HEK293 (cell line): ENCODE data around the gene IRAK2.
A peak's percentile ranks its signal among the peaks of the same experiment; 100 is the strongest.

Source experiments
- AEBP2 ChIP-seq: fragments of 450-650 bp; formaldehyde crosslinking; IDR thresholded peaks from 2 replicates; pipeline ENCODE4 v1.5.1; 2016; ENCODE audit warnings: missing biosample characterization, missing genetic modification characterization, borderline replicate concordance
- ATF2 ChIP-seq: fragments of 450-650 bp; formaldehyde crosslinking; IDR thresholded peaks from 2 replicates; pipeline ENCODE4 v1.5.1; 2016; ENCODE audit warnings: missing biosample characterization, missing genetic modification characterization, low read depth
- GLIS1 ChIP-seq: fragments of 450-650 bp; formaldehyde crosslinking; IDR thresholded peaks from 2 replicates; pipeline ENCODE4 v1.5.1; 2016; ENCODE audit warnings: missing biosample characterization, missing genetic modification characterization
- GLIS2 ChIP-seq: fragments of 450-650 bp; formaldehyde crosslinking; IDR thresholded peaks from 2 replicates; pipeline ENCODE4 v1.5.1; 2016; ENCODE audit warnings: missing biosample characterization, missing genetic modification characterization
- KLF10 ChIP-seq: fragments of 450-650 bp; IDR thresholded peaks from 2 replicates; pipeline ENCODE4 v1.5.1; 2018; ENCODE audit warnings: missing biosample characterization, mild to moderate bottlenecking, missing genetic modification characterization
- OVOL3 ChIP-seq: fragments of 450-650 bp; formaldehyde crosslinking; IDR thresholded peaks from 2 replicates; pipeline ENCODE4 v1.5.1; 2016; ENCODE audit warnings: missing biosample characterization, missing genetic modification characterization
- PRDM10 ChIP-seq: fragments of 450-650 bp; formaldehyde crosslinking; IDR thresholded peaks from 2 replicates; pipeline ENCODE4 v1.5.1; 2016; ENCODE audit warnings: missing biosample characterization, missing genetic modification characterization
- RBAK ChIP-seq: fragments of 450-650 bp; formaldehyde crosslinking; IDR thresholded peaks from 2 replicates; pipeline ENCODE4 v1.5.1; 2016; ENCODE audit warnings: missing biosample characterization, missing genetic modification characterization
- ZNF132 ChIP-seq: fragments of 450-650 bp; formaldehyde crosslinking; IDR thresholded peaks from 2 replicates; pipeline ENCODE4 v1.5.1; 2017; ENCODE audit warnings: missing biosample characterization, missing genetic modification characterization, borderline replicate concordance
- ZNF148 ChIP-seq: fragments of 450-650 bp; formaldehyde crosslinking; IDR thresholded peaks from 2 replicates; pipeline ENCODE4 v1.5.0; 2017; ENCODE audit warnings: missing biosample characterization, missing genetic modification characterization, borderline replicate concordance
- ZNF26 ChIP-seq: fragments of 450-650 bp; formaldehyde crosslinking; IDR thresholded peaks from 2 replicates; pipeline ENCODE4 v1.5.1; 2016; ENCODE audit warnings: missing biosample characterization, missing genetic modification characterization
- ZNF280D ChIP-seq: fragments of 450-650 bp; formaldehyde crosslinking; IDR thresholded peaks from 2 replicates; pipeline ENCODE4 v1.5.1; 2016; ENCODE audit warnings: missing biosample characterization, missing genetic modification characterization
- ZNF292 ChIP-seq: fragments of 450-650 bp; formaldehyde crosslinking; IDR thresholded peaks from 2 replicates; pipeline ENCODE4 v1.5.1; 2016; ENCODE audit warnings: low read depth, missing biosample characterization, missing genetic modification characterization, borderline replicate concordance
- ZNF449 ChIP-seq: fragments of 450-650 bp; formaldehyde crosslinking; IDR thresholded peaks from 2 replicates; pipeline ENCODE4 v1.5.1; 2017; ENCODE audit warnings: missing biosample characterization, mild to moderate bottlenecking, missing genetic modification characterization, moderate library complexity
- ZNF48 ChIP-seq: fragments of 450-650 bp; formaldehyde crosslinking; IDR thresholded peaks from 2 replicates; pipeline ENCODE4 v1.5.1; 2016; ENCODE audit warnings: missing biosample characterization, missing genetic modification characterization
- ZNF555 ChIP-seq: fragments of 450-650 bp; formaldehyde crosslinking; conservative IDR thresholded peaks from 2 replicates; pipeline ENCODE4 v1.5.1; 2017; ENCODE audit warnings: missing biosample characterization, mild to moderate bottlenecking, missing genetic modification characterization, inconsistent platforms
- ZNF707 ChIP-seq: fragments of 450-650 bp; formaldehyde crosslinking; IDR thresholded peaks from 2 replicates; pipeline ENCODE4 v1.5.1; 2016; ENCODE audit warnings: missing biosample characterization, missing genetic modification characterization
- TF ChIP-seq, protein P1 (sequence below): fragments of 450-650 bp; formaldehyde crosslinking; IDR thresholded peaks from 2 replicates; pipeline ENCODE4 v1.5.1; 2016; ENCODE audit warnings: missing biosample characterization, missing genetic modification characterization, low read depth

The IRAK2 gene

DNA sequence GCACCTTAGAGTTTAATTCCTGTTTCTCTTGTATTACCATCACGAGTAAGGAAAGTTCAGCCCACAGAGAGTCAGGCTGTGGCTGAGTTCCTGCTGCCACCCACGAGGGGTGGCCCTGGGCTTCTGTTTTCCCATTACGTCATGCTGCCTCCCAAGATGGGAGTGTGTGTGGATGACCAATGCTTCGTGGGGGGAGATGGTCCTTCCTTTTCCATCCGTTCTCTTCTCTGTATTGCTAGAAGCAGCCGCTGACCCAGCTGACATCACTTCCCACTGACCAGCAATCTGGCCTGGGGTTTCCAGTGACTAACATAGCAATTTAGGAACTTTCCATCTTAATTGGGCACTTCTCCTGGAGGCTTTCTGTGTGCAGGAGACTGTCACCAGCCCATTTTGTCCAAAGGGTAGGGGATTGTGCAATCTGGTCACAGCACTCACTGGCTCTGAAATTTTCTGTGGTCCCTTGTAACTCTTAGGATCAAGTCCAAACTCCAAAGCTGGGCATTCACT is 9.3 kb downstream of the IRAK2 start (continued):
- TF ChIP-seq GLIS2 (tag by site-specific recombination) (0 out of 2 replicates have a peak, but pooled peaks have one; percentile 38), ZNF449 (tag by site-specific recombination) (no peak), ZNF707 (tag by site-specific recombination) (no peak), ATF2 (tag by site-specific recombination) (peak; percentile 30; the same call in 1 of the 2 replicates), AEBP2 (tag by site-specific recombination) (no peak), OVOL3 (tag by site-specific recombination) (no peak), GLIS1 (tag by site-specific recombination) (peak; percentile 70), KLF10 (tag by site-specific recombination) (no peak), ZNF292 (tag by site-specific recombination) (no peak), ZNF148 (tag by site-specific recombination) (no peak), ZNF280D (tag by site-specific recombination) (no peak), ZNF48 (tag by site-specific recombination) (no peak), ZNF132 (no peak), RBAK (no peak), ZNF26 (tag by site-specific recombination) (no peak), ZNF555 (tag by site-specific recombination) (no peak), PRDM10 (tag by site-specific recombination) (peak; percentile 37; the same call in 1 of the 2 replicates)
- TF ChIP-seq, protein P1, sequence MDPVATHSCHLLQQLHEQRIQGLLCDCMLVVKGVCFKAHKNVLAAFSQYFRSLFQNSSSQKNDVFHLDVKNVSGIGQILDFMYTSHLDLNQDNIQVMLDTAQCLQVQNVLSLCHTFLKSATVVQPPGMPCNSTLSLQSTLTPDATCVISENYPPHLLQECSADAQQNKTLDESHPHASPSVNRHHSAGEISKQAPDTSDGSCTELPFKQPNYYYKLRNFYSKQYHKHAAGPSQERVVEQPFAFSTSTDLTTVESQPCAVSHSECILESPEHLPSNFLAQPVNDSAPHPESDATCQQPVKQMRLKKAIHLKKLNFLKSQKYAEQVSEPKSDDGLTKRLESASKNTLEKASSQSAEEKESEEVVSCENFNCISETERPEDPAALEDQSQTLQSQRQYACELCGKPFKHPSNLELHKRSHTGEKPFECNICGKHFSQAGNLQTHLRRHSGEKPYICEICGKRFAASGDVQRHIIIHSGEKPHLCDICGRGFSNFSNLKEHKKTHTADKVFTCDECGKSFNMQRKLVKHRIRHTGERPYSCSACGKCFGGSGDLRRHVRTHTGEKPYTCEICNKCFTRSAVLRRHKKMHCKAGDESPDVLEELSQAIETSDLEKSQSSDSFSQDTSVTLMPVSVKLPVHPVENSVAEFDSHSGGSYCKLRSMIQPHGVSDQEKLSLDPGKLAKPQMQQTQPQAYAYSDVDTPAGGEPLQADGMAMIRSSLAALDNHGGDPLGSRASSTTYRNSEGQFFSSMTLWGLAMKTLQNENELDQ: no peak
